PC-9 (cell line): Measurements from ENCODE around the gene SPINT2. TPM values are rescaled to one million over a fixed set of nuclear protein-coding genes. Genes with fewer than 3 reads are reported as not detected.

Experiments used
- BruUV-seq: library from RNA; stranded (reverse); fragments of 400-500 nt; replicated peaks from 2 replicates; lab custom pipeline; 2021; lab: Mats Ljungman, UMichigan
- CTCF ChIA-PET: fragments of 300-600 bp; sonication (Branson Sonifier 250); formaldehyde crosslinking; loops from one replicate; lab custom pipeline; 2022; ENCODE audit warnings: antibody characterized with exemption; lab: Charles Lee
- POLR2A ChIA-PET: fragments of 300-600 bp; sonication (Branson Sonifier 250); formaldehyde crosslinking; loops from one replicate; lab custom pipeline; 2022; ENCODE audit warnings: antibody characterized with exemption; ENCODE audit not compliant: unreplicated experiment; lab: Charles Lee
- DNase-seq, 2 experiments: peaks; one replicate each; pipeline versions ENCODE4 v3.0.0 to v3.0.0-alpha.2; 2015 to 2022; ENCODE audit warnings: mixed read lengths in 1 of 2
- H2AFZ ChIP-seq: fragments of 200-600 bp; sonication (generic); 2 replicates; pipeline ENCODE4 v1.8.1; 2017; ENCODE audit warnings: antibody characterized with exemption
- H3F3A ChIP-seq: fragments of 200-600 bp; sonication (generic); 2 replicates; pipeline ENCODE4 v1.8.1; 2017; ENCODE audit warnings: antibody characterized with exemption, mild to moderate bottlenecking, low read depth; ENCODE audit not compliant: insufficient read depth
- H3K27ac ChIP-seq: fragments of 200-600 bp; sonication (generic); 2 replicates; pipeline ENCODE4 v1.6.1; 2016; ENCODE audit warnings: mixed run types
- H3K27me3 ChIP-seq: fragments of 200-600 bp; sonication (generic); 2 replicates; pipeline ENCODE4 v1.6.1; 2016; ENCODE audit warnings: low read depth, mixed run types; ENCODE audit not compliant: insufficient read depth
- H3K36me3 ChIP-seq: fragments of 200-600 bp; sonication (generic); 2 replicates; pipeline ENCODE4 v1.6.1; 2016; ENCODE audit warnings: low read depth, mixed run types
- H3K4me1 ChIP-seq: fragments of 200-600 bp; sonication (generic); replicated peaks from 2 replicates; pipeline ENCODE4 v1.6.1; 2016; ENCODE audit warnings: mixed run types; ENCODE audit not compliant: insufficient read depth
- H3K4me2 ChIP-seq: fragments of 200-600 bp; sonication (generic); 2 replicates; pipeline ENCODE4 v1.6.1; 2017; ENCODE audit warnings: mixed run types
- H3K4me3 ChIP-seq: fragments of 200-600 bp; sonication (generic); 2 replicates; pipeline ENCODE4 v1.6.1; 2016; ENCODE audit warnings: mixed run types
- H3K79me2 ChIP-seq: fragments of 200-600 bp; sonication (generic); 2 replicates; pipeline ENCODE4 v1.6.1; 2017; ENCODE audit warnings: low read depth, mixed run types
- H3K9me2 ChIP-seq: fragments of 200-600 bp; sonication (generic); 2 replicates; pipeline ENCODE4 v1.8.1; 2017; ENCODE audit warnings: mild to moderate bottlenecking; ENCODE audit not compliant: insufficient read depth
- H3K9me3 ChIP-seq: fragments of 200-600 bp; sonication (generic); 2 replicates; pipeline ENCODE4 v1.8.1; 2016; ENCODE audit warnings: low read depth; ENCODE audit not compliant: insufficient read depth
- H4K20me1 ChIP-seq: fragments of 200-600 bp; sonication (generic); 2 replicates; pipeline ENCODE4 v1.8.1; 2017; ENCODE audit not compliant: insufficient read depth
- EZH2 ChIP-seq: fragments of 200-600 bp; sonication (generic); IDR thresholded peaks from 2 replicates; pipeline ENCODE4 v1.8.0; 2017; ENCODE audit warnings: antibody characterized with exemption, low read depth
- intact Hi-C: fragments of 100-400 bp; cut with micrococcal nuclease; formaldehyde crosslinking; loops from one replicate; pipeline ENCODE4 v1.10.0; 2022; ENCODE audit not compliant: unreplicated experiment
- total RNA-seq: library from RNA; stranded (reverse); gene quantifications from 2 replicates; pipeline ENCODE4 v1.2.3, GENCODE V29; 2021
- TF ChIP-seq, protein P1 (sequence below): fragments of 200-600 bp; sonication (generic); conservative IDR thresholded peaks from 2 replicates; pipeline ENCODE4 v1.6.1; 2017; ENCODE audit warnings: mixed run types, antibody characterized with exemption, mild to moderate bottlenecking, moderate library complexity

SPINT2 gene
- total RNA-seq, 1 experiment from 2014 or later, result 1,019 TPM

DNA sequence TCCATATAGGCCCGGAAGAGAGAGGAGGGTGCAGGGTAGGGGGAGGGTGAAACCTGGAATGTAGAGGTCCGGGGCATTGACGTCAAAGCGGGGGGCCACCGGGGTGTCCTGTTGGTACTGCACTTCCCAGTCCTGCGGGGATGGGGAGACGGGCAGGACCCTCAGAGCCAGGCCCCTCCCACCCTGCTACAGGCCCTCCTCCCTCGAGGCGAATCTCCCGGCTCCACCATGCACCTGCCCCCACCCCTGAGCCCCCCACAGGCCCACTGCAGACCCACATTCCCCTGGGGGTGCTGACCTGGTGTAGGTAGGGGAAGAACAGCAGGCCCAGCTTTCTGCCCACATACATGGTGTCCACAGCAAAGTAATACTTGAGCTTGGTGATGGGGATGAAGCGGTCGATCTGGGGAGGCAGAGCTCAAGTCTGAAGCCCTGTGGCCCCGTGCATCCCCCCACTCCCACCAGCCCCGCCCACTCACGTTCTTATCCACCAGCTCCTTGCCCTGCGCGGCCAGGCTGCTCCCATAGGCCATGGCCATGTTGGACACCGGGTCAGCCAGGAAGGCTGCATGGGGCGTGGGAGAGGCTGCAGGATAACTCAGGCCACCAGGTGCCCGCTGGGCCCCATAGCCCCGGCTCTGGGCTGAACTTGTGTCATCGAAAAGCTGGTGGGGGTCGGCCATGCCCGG lies 44.7 kb downstream of the SPINT2 start:
- Histone ChIP-seq H3K36me3 (peaks cover 3% of the 10 kb centered on the region; the same call in 1 of the 2 replicates), H4K20me1 (peaks cover 3% of the 10 kb centered on the region; the same call in 1 of the 2 replicates), H3K4me3 (no peak overlapping the region), H3K27ac (no peak overlapping the region), H3K9me3 (no peaks in the 10 kb centered on the region), H3K9me2 (no peaks in the 10 kb centered on the region), H3F3A (peaks cover 27% of the 10 kb centered on the region; the same call in 1 of the 2 replicates), H3K4me2 (no peak overlapping the region), H2AFZ (no peak overlapping the region), H3K4me1 (peaks cover 11% of the 10 kb centered on the region; the same call in 1 of the 2 replicates), H3K79me2 (peaks cover 17% of the 10 kb centered on the region), H3K27me3 (no peaks in the 10 kb centered on the region)
- DNase-seq, result no peak
- ChIA-PET CTCF (no interaction called here), POLR2A (interaction anchor here (0.6 kb wide), 1 partner anchor 43 kb away, joined by 6 read pairs; no protein-coding TSS in a partner anchor)
- intact Hi-C loops, result no loop called here
- TF ChIP-seq EZH2, result no peak
- TF ChIP-seq, protein P1, sequence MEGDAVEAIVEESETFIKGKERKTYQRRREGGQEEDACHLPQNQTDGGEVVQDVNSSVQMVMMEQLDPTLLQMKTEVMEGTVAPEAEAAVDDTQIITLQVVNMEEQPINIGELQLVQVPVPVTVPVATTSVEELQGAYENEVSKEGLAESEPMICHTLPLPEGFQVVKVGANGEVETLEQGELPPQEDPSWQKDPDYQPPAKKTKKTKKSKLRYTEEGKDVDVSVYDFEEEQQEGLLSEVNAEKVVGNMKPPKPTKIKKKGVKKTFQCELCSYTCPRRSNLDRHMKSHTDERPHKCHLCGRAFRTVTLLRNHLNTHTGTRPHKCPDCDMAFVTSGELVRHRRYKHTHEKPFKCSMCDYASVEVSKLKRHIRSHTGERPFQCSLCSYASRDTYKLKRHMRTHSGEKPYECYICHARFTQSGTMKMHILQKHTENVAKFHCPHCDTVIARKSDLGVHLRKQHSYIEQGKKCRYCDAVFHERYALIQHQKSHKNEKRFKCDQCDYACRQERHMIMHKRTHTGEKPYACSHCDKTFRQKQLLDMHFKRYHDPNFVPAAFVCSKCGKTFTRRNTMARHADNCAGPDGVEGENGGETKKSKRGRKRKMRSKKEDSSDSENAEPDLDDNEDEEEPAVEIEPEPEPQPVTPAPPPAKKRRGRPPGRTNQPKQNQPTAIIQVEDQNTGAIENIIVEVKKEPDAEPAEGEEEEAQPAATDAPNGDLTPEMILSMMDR, result no peak
- no TSS peak for BruUV-seq

DNA sequence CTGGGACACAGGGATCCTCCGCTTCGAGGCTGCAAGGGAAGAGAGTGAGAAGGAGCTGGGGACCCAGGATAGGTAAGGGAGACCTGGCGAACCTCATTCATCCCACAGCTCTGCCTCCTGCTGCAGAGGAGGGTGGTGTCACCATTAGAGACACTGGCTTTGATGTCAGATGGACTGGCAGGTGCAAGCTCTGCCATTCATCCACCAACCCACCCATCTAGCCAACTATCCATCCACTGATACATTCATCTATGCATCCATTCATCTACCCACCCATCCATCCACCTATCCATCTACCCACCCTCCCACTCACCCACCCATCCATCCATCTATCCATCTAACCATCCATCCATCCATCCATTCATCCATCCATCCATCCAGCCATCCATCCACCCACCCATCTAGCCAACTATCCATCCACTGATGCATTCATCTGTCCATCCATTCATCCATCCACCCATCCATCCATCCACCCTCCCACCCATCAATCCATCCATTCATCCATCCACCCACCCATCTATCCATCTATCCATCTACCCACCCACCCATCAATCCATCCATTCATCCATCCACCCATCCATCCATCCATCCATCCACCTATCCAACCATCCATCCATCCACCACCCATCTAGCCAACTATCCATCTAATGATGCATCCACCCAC lies 45.4 kb downstream of the SPINT2 start:
- H3K27me3 ChIP-seq, result no peaks in the 10 kb centered on the region
- H3K4me3 ChIP-seq, result no peak overlapping the region
- peaks cover 18% of the 10 kb centered on the region; the same call in 1 of the 2 replicates for H3K4me1 ChIP-seq
- ChIA-PET CTCF (no interaction called here), POLR2A (no interaction called here)
- TF ChIP-seq, protein P1, result no peak
- TF ChIP-seq EZH2, result no peak
- no peaks in the 10 kb centered on the region for H3K9me3 ChIP-seq
- intact Hi-C loops, result no loop called here
- no peak for DNase-seq
- H3F3A ChIP-seq, result peaks cover 27% of the 10 kb centered on the region; the same call in 1 of the 2 replicates
- H4K20me1 ChIP-seq, result peaks cover 3% of the 10 kb centered on the region; the same call in 1 of the 2 replicates
- no peak overlapping the region for H3K27ac ChIP-seq
- no peaks in the 10 kb centered on the region for H3K9me2 ChIP-seq
- no TSS peak for BruUV-seq
- no peak overlapping the region for H2AFZ ChIP-seq
- H3K36me3 ChIP-seq, result no peaks in the 10 kb centered on the region
- peaks cover 13% of the 10 kb centered on the region for H3K79me2 ChIP-seq
- no peak overlapping the region for H3K4me2 ChIP-seq

DNA sequence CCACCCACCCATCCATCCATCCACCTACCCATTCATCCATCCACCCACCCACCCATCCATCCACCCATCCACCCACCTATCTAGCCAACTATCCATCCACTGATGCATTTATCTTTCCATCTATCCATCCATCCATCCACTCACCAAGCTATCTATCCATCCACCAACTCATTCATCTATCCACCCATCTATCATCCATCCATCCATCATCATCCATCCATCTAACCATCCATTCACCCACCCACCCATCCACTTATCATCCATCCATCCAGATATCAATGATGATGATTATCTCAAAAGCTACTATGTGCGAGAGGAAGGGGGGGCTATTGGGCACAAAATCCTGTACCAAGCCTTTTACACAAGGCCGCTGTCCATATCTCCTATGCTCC lies 45.9 kb downstream of the SPINT2 start:
- BruUV-seq, result no TSS peak

More for the DNA sequence above, 45.9 kb downstream of the SPINT2 start:
- no peaks in the 10 kb centered on the region for H3K27me3 ChIP-seq
- H3K9me2 ChIP-seq, result no peaks in the 10 kb centered on the region
- H3K79me2 ChIP-seq, result peaks cover 17% of the 10 kb centered on the region
- POLR2A ChIA-PET, result no interaction called here
- no peak overlapping the region for H3K4me2 ChIP-seq
- no peak overlapping the region for H2AFZ ChIP-seq
- H4K20me1 ChIP-seq, result peaks cover 3% of the 10 kb centered on the region; the same call in 1 of the 2 replicates
- no peak for DNase-seq
- H3K36me3 ChIP-seq, result no peaks in the 10 kb centered on the region
- intact Hi-C loops, result no loop called here
- peaks cover 21% of the 10 kb centered on the region; the same call in 1 of the 2 replicates for H3K4me1 ChIP-seq
- TF ChIP-seq, protein P1, result no peak
- TF ChIP-seq EZH2, result no peak
- H3F3A ChIP-seq, result peaks cover 32% of the 10 kb centered on the region; the same call in 1 of the 2 replicates
- H3K4me3 ChIP-seq, result no peak overlapping the region
- CTCF ChIA-PET, result no interaction called here
- H3K9me3 ChIP-seq, result no peaks in the 10 kb centered on the region
- H3K27ac ChIP-seq, result no peak overlapping the region
